ENCODE results near the gene UNC119. TPM values are rescaled to one million over a fixed set of nuclear protein-coding genes. Genes with fewer than 3 reads are reported as not detected.

The UNC119 gene
- total and polyA plus RNA-seq, 2 of the 13 experiments (the other 11 are each of a cell fraction or from before 2014, with no cell fraction given) = 10.4 to 63.1 TPM

GRCh38 chr17:28598799-28599310 lies 46.4 kb upstream of the UNC119 start, which contains the start of gene SPAG5 (continued):
- TF ChIP-seq ARID4A (CRISPR knock-in tag; IDR thresholded peaks at IDR 0.05; ENCODE audit: borderline replicate concordance) = peak; percentile 85; the same call in 1 of the 2 replicates
- TF ChIP-seq ZNF263 (CRISPR knock-in tag; IDR thresholded peaks at IDR 0.05) = peak; percentile 92
- TF ChIP-seq KAT8 (CRISPR knock-in tag; IDR thresholded peaks at IDR 0.05) = peak; percentile 18; the same call in 1 of the 2 replicates
- TF ChIP-seq AHR (CRISPR knock-in tag; IDR thresholded peaks at IDR 0.05) = no peak
- no peak for TF ChIP-seq WIZ (CRISPR knock-in tag; IDR thresholded peaks at IDR 0.05)
- no peak for TF ChIP-seq HHEX (CRISPR knock-in tag; IDR thresholded peaks at IDR 0.05)
- TF ChIP-seq ZBTB43 (CRISPR knock-in tag; conservative IDR thresholded peaks at IDR 0.05) = 0 out of 2 replicates have a peak, but pooled peaks have one; percentile 22
- peak; percentile 80 for TF ChIP-seq AGO1 (IDR thresholded peaks at IDR 0.05; ENCODE audit: low read depth, low read length, poor library complexity, severe bottlenecking)
- no peak for TF ChIP-seq SMAD3 (CRISPR knock-in tag; IDR thresholded peaks at IDR 0.05)
- no peak for TF ChIP-seq ZNF503 (CRISPR knock-in tag; IDR thresholded peaks at IDR 0.05)
- no peak for TF ChIP-seq ZSCAN21 (CRISPR knock-in tag; IDR thresholded peaks at IDR 0.05; ENCODE audit: borderline replicate concordance)
- TF ChIP-seq SP140L (CRISPR knock-in tag; IDR thresholded peaks at IDR 0.05; ENCODE audit: borderline replicate concordance) = no peak
- no peak for TF ChIP-seq ZIK1 (CRISPR knock-in tag; IDR thresholded peaks at IDR 0.05; ENCODE audit: borderline replicate concordance, low read depth)
- no peak for TF ChIP-seq ZBTB49 (CRISPR knock-in tag; IDR thresholded peaks at IDR 0.05; ENCODE audit: borderline replicate concordance)
- no peak for TF ChIP-seq ZBTB7A (CRISPR knock-in tag; IDR thresholded peaks at IDR 0.05)
- TF ChIP-seq SNRNP70 (IDR thresholded peaks at IDR 0.05; ENCODE audit: low read depth, low read length) = no peak
- no peak for TF ChIP-seq FOXK1 (CRISPR knock-in tag; IDR thresholded peaks at IDR 0.05; ENCODE audit: borderline replicate concordance, low read depth)
- TF ChIP-seq KDM3A (CRISPR knock-in tag; IDR thresholded peaks at IDR 0.05; ENCODE audit: low read depth) = no peak; the same call in 1 of the 2 replicates
- TF ChIP-seq NR1H2 (CRISPR knock-in tag; IDR thresholded peaks at IDR 0.05; ENCODE audit: borderline replicate concordance, low read depth) = no peak
- no peak for TF ChIP-seq HNF4G (IDR thresholded peaks at IDR 0.05; ENCODE audit: borderline replicate concordance, low read depth, low read length)
- no peak for TF ChIP-seq HNF4G (CRISPR knock-in tag; IDR thresholded peaks at IDR 0.05; ENCODE audit: borderline replicate concordance, low read depth)
